ENCODE measurements around the gene SERPINA3.

Gene SERPINA3

GRCh38 chr14:94612580-94613554, 676 bp downstream of the SERPINA3 start:
- DNase-seq: no peak

GRCh38 chr14:94613720-94614644, 1.8 kb downstream of the SERPINA3 start:
- DNase-seq: no peak

GRCh38 chr14:94614802-94615201, 2.6 kb downstream of the SERPINA3 start:
- no peak for DNase-seq

- no peak for DNase-seq
These were observed 3.1 kb downstream of the SERPINA3 start for GRCh38 chr14:94615254-94615653.

GRCh38 chr14:94615823-94616570, 3.8 kb downstream of the SERPINA3 start:
- DNase-seq: no peak

- DNase-seq: no peak
These were observed 5.3 kb downstream of the SERPINA3 start for GRCh38 chr14:94617366-94617941.

- DNase-seq: no peak
These were observed 6.0 kb downstream of the SERPINA3 start for GRCh38 chr14:94617988-94618822.

- no peak for DNase-seq
These were observed 7.1 kb downstream of the SERPINA3 start for GRCh38 chr14:94619297-94619696.

- DNase-seq: no peak
These were observed 8.4 kb downstream of the SERPINA3 start for GRCh38 chr14:94620597-94620996.

- DNase-seq: no peak
These were observed 9.4 kb downstream of the SERPINA3 start for GRCh38 chr14:94621358-94622134.

GRCh38 chr14:94622653-94623421, 10.6 kb downstream of the SERPINA3 start:
- DNase-seq: no peak

- DNase-seq: no peak
These were observed 11.2 kb downstream of the SERPINA3 start for GRCh38 chr14:94623422-94623809.

- no peak for DNase-seq
These were observed 11.8 kb downstream of the SERPINA3 start for GRCh38 chr14:94623856-94624499.

GRCh38 chr14:94624537-94625352, 12.6 kb downstream of the SERPINA3 start:
- no peak for DNase-seq

- DNase-seq: no peak
These were observed 13.1 kb downstream of the SERPINA3 start for GRCh38 chr14:94625353-94625635.

GRCh38 chr14:94628578-94628977, 16.4 kb downstream of the SERPINA3 start:
- DNase-seq: no peak

GRCh38 chr14:94630396-94630795, 18.2 kb downstream of the SERPINA3 start:
- DNase-seq: no peak
